IPS-NIHi11 (cell line): ENCODE results near the gene CRYAA.
"Not testable (repeated sequence)": the region's sequence is repeated elsewhere in the genome, so short reads cannot be mapped to it uniquely, and the experiment has no call there.

Source experiments
- DNase-seq: peaks from one replicate; pipeline ENCODE4 v3.0.0; 2012; ENCODE audit warnings: mixed read lengths, low spot score

CRYAA gene, protein sequence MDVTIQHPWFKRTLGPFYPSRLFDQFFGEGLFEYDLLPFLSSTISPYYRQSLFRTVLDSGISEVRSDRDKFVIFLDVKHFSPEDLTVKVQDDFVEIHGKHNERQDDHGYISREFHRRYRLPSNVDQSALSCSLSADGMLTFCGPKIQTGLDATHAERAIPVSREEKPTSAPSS

GRCh38 chr21:43168708-43169107 is at the start of gene CRYAA:
Gene CRYAA (plus strand): TSS chr21:43169008. CDS start chr21:43169100, 92 bp downstream.
- DNase-seq: not testable (repeated sequence)

- DNase-seq: not testable (repeated sequence)
Observed at GRCh38 chr21:43130094-43130493, 38.7 kb upstream of the CRYAA start.

DNA sequence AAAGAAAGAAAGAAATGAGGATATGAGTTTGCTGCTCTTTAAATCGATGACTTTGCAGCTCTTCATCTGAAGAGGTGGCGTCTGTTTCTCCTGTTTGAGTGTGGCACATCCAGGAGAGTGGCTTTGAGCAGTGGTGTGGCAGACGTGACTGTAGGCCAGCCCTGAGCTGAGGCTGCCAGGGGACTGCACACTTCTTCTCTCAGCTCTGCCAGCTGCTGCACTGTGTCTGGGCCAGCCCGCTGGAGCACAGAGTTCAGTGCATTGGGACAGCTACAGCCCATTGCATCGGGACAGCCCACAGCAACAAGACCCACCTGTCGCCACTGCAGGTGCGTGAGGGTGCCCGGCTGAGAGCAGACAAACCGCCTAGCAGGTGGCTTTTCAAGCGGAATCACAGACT is 34.3 kb upstream of the CRYAA start:
- DNase-seq: not testable (repeated sequence)

DNA sequence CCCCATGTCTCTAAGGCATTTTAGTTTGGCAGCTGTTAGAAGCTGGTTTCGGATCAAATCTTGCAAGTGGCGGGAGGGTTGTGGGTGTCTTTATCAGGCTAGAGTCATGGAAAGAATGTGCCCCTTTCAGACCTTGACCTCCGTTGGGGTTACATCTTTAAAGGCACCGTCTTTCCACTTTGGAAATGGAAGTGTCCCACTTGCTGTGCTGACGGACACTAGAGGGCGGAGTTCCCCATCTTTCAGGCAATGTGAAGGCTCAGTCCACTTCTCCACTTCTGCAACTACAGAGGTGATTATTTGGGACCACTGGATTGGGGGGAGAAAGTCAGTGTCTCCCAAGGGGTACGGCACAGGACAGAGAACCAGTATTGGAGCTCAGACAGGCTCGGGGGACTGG is 29.9 kb upstream of the CRYAA start:
- DNase-seq: not testable (repeated sequence)

- not testable (repeated sequence) for DNase-seq
Observed at GRCh38 chr21:43141407-43141806, 27.4 kb upstream of the CRYAA start.

DNA sequence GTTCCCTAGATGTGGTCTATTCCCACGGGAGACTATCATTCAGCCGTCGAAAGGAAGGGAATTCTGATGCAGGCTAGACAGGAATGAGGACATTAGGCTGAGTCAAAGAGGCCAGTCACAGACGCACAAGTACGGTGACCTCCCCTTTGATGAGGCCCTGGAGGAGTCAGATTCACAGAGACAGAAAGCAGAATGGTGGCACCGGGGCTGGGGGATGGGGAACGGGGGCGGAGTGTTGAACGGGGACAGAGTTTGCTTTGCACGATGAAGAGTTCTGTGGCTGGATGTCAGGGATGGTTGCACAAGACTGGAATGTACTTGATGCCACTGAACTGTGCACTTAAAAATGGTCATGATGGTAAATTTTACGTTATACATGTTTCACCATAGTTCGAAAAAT is 22.2 kb upstream of the CRYAA start:
- not testable (repeated sequence) for DNase-seq

DNA sequence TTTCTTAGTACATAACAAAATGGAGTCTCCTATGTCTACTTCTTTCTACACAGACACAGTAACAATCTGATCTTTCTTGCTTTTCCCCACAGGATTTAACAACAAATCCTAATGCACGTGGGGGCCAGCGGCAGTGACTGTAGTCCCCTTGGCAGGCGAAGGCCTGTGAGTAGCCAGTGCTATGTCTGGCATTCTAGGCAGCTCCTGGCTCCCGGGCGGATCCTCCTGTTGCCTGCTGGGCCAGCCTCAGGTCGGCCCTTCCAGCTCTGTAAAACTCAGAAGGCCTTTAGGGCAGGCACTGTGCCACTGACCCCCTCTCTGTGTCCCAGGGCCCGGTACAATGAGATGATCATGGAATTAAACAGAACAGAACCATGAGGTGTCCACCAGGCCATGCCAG is 20.8 kb upstream of the CRYAA start:
- not testable (repeated sequence) for DNase-seq

GRCh38 chr21:43149344-43149743 is 19.5 kb upstream of the CRYAA start:
- not testable (repeated sequence) for DNase-seq

DNA sequence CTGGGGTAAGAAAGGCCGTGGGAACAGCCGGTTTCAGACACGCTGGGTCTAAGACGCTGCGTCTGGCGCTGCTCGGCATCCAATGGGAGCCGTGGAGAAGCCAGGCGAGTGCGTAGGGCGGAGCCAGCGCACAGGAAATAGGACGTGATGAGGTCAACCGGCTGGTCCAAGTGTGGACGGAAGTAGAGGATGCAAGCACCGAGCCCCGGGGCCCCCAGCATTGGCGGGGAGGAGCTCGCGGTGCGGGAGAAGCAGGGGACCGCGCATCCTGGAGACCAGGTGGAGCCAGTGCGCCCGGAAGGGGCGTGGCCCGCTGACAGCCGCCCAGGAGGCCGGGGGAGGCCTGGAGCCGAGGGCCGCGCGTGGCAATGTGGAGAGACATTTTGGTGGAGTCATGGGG is 15.2 kb upstream of the CRYAA start:
- DNase-seq: not testable (repeated sequence)

- not testable (repeated sequence) for DNase-seq
Observed at GRCh38 chr21:43159279-43160175, 9.3 kb upstream of the CRYAA start.

DNA sequence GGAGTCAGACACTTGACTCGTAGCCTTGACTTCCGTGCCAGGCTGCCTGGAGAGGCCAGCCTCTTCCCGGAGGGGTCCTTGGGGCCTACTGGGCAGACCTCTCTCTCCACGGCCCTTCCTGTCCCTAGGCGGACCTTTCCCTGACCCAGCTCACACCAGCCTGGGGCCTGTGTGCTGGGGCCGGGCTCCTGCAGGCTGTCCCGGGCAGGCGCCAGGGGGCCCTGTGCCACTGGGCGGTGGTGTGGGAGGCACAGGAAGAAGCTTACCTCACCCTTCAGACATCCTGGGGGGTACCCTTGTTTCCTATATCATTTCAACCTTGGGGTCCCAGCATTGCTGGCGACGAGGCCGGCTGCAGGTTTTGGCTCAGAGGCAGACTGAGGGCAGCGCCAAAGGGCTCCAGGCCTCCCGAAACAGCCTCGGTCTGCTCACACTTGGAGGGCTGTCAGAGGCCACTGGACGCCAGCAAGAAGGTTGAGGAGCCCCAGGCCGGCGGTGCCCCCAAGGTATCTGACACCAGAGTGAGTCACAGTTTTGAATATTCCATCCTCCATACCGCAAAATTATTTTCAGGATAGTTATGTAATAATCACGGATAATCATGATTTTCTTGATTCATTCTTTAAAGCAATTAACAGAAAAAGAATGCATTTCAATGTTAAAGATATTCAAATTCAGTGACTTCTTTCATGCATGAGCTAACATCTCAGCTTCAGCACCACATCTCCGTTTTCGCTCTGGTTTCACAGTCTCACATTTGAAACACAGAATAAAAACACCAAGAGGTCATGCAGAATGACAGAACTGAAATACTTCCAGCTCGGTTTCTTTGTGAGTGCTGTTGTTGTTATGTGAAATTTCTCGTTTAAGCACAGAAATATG is 6.7 kb upstream of the CRYAA start:
- DNase-seq: not testable (repeated sequence)

- not testable (repeated sequence) for DNase-seq
Observed at GRCh38 chr21:43162708-43163205, 6.1 kb upstream of the CRYAA start.

DNA sequence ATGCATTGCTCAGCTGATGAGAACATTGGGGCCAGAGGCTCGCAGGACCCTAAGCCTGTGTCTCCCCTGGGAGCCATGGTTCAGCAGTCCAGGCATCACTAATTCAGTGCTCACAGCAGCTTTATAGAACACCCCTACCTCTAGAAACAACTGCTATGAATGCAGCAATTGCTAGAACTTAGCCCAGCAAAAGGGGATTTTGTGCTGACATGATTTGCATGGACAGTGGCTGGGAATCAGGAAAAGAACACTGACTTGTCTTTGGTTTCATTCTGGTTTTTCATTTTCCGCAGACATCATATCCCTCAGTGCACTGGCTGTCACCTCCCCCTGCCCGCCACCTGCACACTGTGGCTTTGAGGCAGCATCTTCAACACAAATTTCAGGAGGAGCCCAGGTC is 4.0 kb upstream of the CRYAA start:
- DNase-seq: not testable (repeated sequence)

DNA sequence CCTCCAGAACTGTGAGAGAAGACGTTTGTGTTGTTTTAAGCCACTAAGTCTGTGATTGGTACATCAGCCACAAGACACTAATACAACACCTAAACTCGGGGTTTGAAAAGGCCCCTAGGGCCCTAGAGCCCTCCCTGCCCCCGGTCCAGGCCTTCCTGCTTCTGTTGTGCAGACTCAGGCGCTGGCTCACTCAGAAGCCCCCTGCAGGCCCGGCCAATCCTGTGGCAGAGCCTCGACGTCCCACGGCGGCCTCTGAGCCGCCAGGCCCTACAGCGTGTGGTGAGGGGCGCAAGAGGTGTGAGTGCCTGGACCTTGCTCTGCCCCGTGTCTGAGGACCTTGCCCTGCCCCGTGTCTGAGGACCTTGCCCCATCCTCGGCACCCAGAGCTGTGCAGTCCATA is 3.1 kb upstream of the CRYAA start:
- DNase-seq: not testable (repeated sequence)

- not testable (repeated sequence) for DNase-seq
Observed at GRCh38 chr21:43169230-43169886, 550 bp downstream of the CRYAA start.

GRCh38 chr21:43169891-43170290 is 1.1 kb downstream of the CRYAA start:
- not testable (repeated sequence) for DNase-seq

GRCh38 chr21:43172812-43173211 is 4.0 kb downstream of the CRYAA start:
- DNase-seq: not testable (repeated sequence)

GRCh38 chr21:43173438-43173837 is 4.6 kb downstream of the CRYAA start:
- DNase-seq: not testable (repeated sequence)

- not testable (repeated sequence) for DNase-seq
Observed at GRCh38 chr21:43173930-43174329, 5.1 kb downstream of the CRYAA start.

- DNase-seq: not testable (repeated sequence)
Observed at GRCh38 chr21:43174998-43175397, 6.2 kb downstream of the CRYAA start.

- not testable (repeated sequence) for DNase-seq
Observed at GRCh38 chr21:43176621-43177020, 7.8 kb downstream of the CRYAA start.
